GM12801 (cell line): ENCODE data around the gene YBEY.

Experiments
- TF ChIP-seq, protein P1 (sequence below): IDR thresholded peaks from one replicate; pipeline ENCODE4 v1.5.1; 2011; ENCODE audit warnings: control low read depth; ENCODE audit not compliant: insufficient read length; ENCODE audit errors: extremely low read depth

Gene YBEY

GRCh38 chr21:46286648-46287002 lies 483 bp downstream of the YBEY start:
- TF ChIP-seq, protein P1, sequence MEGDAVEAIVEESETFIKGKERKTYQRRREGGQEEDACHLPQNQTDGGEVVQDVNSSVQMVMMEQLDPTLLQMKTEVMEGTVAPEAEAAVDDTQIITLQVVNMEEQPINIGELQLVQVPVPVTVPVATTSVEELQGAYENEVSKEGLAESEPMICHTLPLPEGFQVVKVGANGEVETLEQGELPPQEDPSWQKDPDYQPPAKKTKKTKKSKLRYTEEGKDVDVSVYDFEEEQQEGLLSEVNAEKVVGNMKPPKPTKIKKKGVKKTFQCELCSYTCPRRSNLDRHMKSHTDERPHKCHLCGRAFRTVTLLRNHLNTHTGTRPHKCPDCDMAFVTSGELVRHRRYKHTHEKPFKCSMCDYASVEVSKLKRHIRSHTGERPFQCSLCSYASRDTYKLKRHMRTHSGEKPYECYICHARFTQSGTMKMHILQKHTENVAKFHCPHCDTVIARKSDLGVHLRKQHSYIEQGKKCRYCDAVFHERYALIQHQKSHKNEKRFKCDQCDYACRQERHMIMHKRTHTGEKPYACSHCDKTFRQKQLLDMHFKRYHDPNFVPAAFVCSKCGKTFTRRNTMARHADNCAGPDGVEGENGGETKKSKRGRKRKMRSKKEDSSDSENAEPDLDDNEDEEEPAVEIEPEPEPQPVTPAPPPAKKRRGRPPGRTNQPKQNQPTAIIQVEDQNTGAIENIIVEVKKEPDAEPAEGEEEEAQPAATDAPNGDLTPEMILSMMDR, result no peak

DNA sequence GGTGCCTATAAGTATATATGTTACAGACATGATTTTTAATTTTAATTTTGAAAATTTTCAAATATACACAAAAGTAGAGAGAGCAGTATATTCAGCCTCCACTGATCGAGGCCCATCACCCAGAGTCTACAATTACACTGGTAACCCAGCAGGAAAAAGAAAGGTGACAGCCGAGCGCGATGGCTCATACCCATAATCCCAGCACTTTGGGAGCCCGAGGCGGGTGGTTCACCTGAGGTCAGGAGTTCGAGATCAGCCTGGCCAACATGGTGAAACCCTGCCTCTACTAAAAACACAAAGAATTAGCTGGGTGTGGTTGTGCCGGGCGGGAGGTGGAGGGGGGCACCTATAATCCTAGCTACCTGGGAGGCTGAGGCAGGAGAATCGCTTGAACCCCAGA lies 1.4 kb downstream of the YBEY start:
- TF ChIP-seq, protein P1, result no peak

DNA sequence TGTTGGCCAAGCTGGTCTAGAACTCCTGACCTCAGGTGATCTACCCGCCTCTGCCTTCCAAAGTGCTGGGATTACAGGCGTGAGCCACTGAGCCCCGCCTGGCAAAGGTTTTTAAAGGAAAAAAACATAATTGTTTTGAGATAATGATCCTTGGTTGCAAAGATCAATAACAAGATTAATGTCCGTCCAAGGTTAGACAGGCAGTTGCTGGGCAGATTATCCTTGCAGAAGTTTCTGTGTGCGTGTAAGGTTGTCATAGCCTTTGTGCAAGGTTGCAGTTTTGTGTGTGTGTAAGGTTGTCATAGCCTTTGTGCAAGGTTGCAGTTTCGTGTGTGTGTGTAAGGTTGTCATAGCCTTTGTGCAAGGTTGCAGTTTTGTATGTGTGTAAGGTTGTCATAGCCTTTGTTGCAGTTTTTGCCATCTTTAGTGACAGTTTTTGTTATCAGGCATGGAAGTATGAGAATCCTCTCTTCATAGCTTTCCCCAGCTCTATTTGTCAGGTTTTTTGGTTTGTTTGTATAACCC lies 3.6 kb downstream of the YBEY start:
- TF ChIP-seq, protein P1, result no peak

- TF ChIP-seq, protein P1, result no peak
These were observed 5.4 kb downstream of the YBEY start for GRCh38 chr21:46291561-46291960.

GRCh38 chr21:46294647-46295176 lies 8.6 kb downstream of the YBEY start:
- TF ChIP-seq, protein P1, result no peak

- TF ChIP-seq, protein P1, result no peak
These were observed 9.1 kb downstream of the YBEY start for GRCh38 chr21:46295177-46295770.

DNA sequence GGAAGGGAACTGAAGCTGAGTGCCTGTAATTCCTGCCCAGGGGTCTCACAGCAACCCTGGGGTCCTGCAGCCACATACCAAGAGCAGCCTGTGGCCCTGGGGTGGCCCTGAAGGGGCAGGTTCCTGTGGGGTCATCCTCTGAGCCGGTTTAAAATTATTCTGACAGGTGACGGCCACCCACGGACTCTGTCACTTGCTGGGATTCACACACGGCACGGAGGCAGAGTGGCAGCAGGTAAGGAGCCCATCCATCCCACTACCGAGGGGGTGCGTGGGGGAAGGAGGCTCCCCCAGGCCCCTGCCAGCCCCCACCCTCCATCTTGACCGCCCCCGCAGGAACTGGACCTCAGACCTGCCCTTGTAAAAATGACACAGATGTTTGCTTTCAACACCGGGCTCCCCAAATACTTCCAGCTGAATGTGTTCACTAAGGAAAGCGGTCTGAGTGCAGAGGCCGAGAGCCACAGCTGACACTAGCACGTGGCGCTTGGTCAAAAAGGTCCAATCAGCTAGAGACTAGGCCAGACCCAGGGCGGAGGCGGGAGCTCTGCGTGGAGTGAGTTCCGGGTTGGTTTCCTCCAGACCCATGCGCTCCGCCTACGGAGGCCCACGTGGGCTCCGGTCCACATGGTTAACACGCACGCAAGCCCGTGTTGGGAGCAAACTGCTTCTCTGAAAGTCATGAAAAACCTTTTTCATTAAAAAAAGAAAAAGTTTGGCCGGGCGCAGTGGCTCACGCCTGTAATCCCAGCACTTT lies 10.0 kb downstream of the YBEY start:
- TF ChIP-seq, protein P1, result no peak
